ENCODE data around the gene NDUFAF8. TPM values are rescaled to one million over a fixed set of nuclear protein-coding genes. Genes with fewer than 3 reads are reported as not detected.

NDUFAF8 gene
- total RNA-seq, 1 experiment from 2014 or later = 58.6 TPM

DNA sequence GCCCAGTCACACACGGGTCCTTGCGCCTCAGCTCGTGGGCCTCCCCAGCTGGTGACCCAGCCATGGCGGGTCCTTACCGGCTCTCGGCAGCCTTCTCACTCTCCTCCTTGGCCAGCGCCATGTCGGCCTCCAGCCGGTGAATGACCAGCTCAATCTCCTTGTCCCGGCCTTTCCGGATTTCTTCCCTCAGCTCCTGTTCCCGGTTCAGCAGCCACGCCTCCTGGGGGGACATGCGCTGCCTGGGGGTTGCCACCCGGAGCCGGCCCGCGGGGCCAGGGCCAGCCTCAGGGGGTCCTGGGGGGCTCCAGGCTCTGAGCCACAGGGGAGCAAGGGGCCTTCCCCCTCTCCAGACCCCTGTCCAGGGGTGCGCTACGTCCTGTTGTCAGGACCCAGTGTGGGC is 48.0 kb upstream of the NDUFAF8 start:
- no peak overlapping the region for H3K27ac ChIP-seq (ENCODE audit: low read depth, low read length, poor library complexity, severe bottlenecking)
- H3K4me1 ChIP-seq (ENCODE audit: insufficient read depth, low read length, poor library complexity, severe bottlenecking) = no peaks in the 10 kb centered on the region
- TF ChIP-seq EZH2 (IDR thresholded peaks at IDR 0.05; ENCODE audit: borderline replicate concordance, low read depth, low read length, poor library complexity, severe bottlenecking) = no peak
- TF ChIP-seq, protein P1, sequence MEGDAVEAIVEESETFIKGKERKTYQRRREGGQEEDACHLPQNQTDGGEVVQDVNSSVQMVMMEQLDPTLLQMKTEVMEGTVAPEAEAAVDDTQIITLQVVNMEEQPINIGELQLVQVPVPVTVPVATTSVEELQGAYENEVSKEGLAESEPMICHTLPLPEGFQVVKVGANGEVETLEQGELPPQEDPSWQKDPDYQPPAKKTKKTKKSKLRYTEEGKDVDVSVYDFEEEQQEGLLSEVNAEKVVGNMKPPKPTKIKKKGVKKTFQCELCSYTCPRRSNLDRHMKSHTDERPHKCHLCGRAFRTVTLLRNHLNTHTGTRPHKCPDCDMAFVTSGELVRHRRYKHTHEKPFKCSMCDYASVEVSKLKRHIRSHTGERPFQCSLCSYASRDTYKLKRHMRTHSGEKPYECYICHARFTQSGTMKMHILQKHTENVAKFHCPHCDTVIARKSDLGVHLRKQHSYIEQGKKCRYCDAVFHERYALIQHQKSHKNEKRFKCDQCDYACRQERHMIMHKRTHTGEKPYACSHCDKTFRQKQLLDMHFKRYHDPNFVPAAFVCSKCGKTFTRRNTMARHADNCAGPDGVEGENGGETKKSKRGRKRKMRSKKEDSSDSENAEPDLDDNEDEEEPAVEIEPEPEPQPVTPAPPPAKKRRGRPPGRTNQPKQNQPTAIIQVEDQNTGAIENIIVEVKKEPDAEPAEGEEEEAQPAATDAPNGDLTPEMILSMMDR (conservative IDR thresholded peaks at IDR 0.05; ENCODE audit: low read depth, low read length) = no peak
- ChIA-PET POLR2A (ENCODE audit: low non-redundant PET) (no interaction called here), CTCF (no interaction called here)
- no peak overlapping the region for H3K4me3 ChIP-seq (ENCODE audit: low read depth, low read length, poor library complexity, severe bottlenecking)
- intact Hi-C loops (cut with micrococcal nuclease; ENCODE audit: unreplicated experiment) = no loop called here
- H3K9me3 ChIP-seq (ENCODE audit: low read depth, low read length, poor library complexity, severe bottlenecking) = no peaks in the 10 kb centered on the region
- peaks cover 5% of the 10 kb centered on the region for H3K36me3 ChIP-seq (ENCODE audit: insufficient read depth, low read length, poor library complexity, severe bottlenecking)
- no peak for DNase-seq (ENCODE audit: low spot score)
- H3K27me3 ChIP-seq (replicated peaks; ENCODE audit: insufficient read depth, low read depth, low read length, poor library complexity) = no peaks in the 10 kb centered on the region
- BruUV-seq (replicated peaks) = no TSS peak

DNA sequence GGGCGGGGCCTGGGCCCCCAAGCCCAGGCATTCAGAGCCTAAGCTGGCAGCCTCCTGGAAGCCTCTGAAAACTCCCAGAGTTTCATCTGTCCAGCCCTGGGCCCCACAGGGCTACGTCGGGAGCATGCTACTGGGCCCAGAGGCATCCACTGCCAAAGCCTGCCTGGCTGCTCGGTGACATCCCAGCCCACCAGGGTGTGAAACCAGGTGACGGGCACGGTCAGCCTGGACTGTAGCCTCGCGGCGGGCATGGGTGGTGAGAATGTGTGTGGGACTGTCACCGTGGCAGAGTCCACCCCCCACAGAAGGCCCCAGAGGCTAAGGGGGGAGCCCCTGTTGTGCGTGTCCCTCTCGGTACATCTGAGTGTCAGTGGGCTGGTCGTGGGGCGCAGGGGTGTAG is 47.5 kb upstream of the NDUFAF8 start:
- no peak overlapping the region for H3K27ac ChIP-seq (ENCODE audit: low read depth, low read length, poor library complexity, severe bottlenecking)
- no peak overlapping the region for H3K4me3 ChIP-seq (ENCODE audit: low read depth, low read length, poor library complexity, severe bottlenecking)
- DNase-seq (ENCODE audit: low spot score) = no peak
- no peaks in the 10 kb centered on the region for H3K4me1 ChIP-seq (ENCODE audit: insufficient read depth, low read length, poor library complexity, severe bottlenecking)
- ChIA-PET CTCF (no interaction called here), POLR2A (ENCODE audit: low non-redundant PET) (no interaction called here)
- H3K9me3 ChIP-seq (ENCODE audit: low read depth, low read length, poor library complexity, severe bottlenecking) = no peaks in the 10 kb centered on the region
- BruUV-seq (replicated peaks) = no TSS peak
- peaks cover 5% of the 10 kb centered on the region for H3K36me3 ChIP-seq (ENCODE audit: insufficient read depth, low read length, poor library complexity, severe bottlenecking)
- intact Hi-C loops (cut with micrococcal nuclease; ENCODE audit: unreplicated experiment) = no loop called here
- H3K27me3 ChIP-seq (replicated peaks; ENCODE audit: insufficient read depth, low read depth, low read length, poor library complexity) = no peaks in the 10 kb centered on the region
- TF ChIP-seq, protein P1 (conservative IDR thresholded peaks at IDR 0.05; ENCODE audit: low read depth, low read length) = no peak
- TF ChIP-seq EZH2 (IDR thresholded peaks at IDR 0.05; ENCODE audit: borderline replicate concordance, low read depth, low read length, poor library complexity, severe bottlenecking) = no peak

- Histone ChIP-seq H3K9me3 (ENCODE audit: low read depth, low read length, poor library complexity, severe bottlenecking) (no peaks in the 10 kb centered on the region), H3K36me3 (ENCODE audit: insufficient read depth, low read length, poor library complexity, severe bottlenecking) (peaks cover 5% of the 10 kb centered on the region), H3K4me1 (ENCODE audit: insufficient read depth, low read length, poor library complexity, severe bottlenecking) (no peaks in the 10 kb centered on the region), H3K4me3 (ENCODE audit: low read depth, low read length, poor library complexity, severe bottlenecking) (no peak overlapping the region), H3K27me3 (replicated peaks; ENCODE audit: insufficient read depth, low read depth, low read length, poor library complexity) (no peaks in the 10 kb centered on the region), H3K27ac (ENCODE audit: low read depth, low read length, poor library complexity, severe bottlenecking) (no peak overlapping the region)
- TF ChIP-seq, protein P1 (conservative IDR thresholded peaks at IDR 0.05; ENCODE audit: low read depth, low read length) = no peak
- no peak for TF ChIP-seq EZH2 (IDR thresholded peaks at IDR 0.05; ENCODE audit: borderline replicate concordance, low read depth, low read length, poor library complexity, severe bottlenecking)
- no TSS peak for BruUV-seq (replicated peaks)
- CTCF ChIA-PET = no interaction called here
- POLR2A ChIA-PET (ENCODE audit: low non-redundant PET) = no interaction called here
- intact Hi-C loops (cut with micrococcal nuclease; ENCODE audit: unreplicated experiment) = no loop called here
- DNase-seq (ENCODE audit: low spot score) = no peak
Measured at GRCh38 chr17:81192386-81193050, 46.6 kb upstream of the NDUFAF8 start.
